Endothelial cell of umbilical vein (primary cell): ENCODE measurements around the gene ZNF362. TPM values are rescaled to one million over a fixed set of nuclear protein-coding genes. Genes with fewer than 3 reads are reported as not detected.

Source experiments
- BruUV-seq: library from RNA; stranded (reverse); fragments of 400-500 nt; replicated peaks from 2 replicates; lab custom pipeline; 2021; lab: Mats Ljungman, UMichigan
- CTCF ChIA-PET: fragments of 300-600, 350-600 bp; sonication (Branson Sonifier 250); formaldehyde crosslinking; loops from one replicate; lab custom pipeline; 2021; ENCODE audit warnings: antibody characterized with exemption, inconsistent platforms; lab: Charles Lee
- POLR2A ChIA-PET: fragments of 300-600, 350-600 bp; sonication (Branson Sonifier 250); formaldehyde crosslinking; loops from one replicate; lab custom pipeline; 2021; ENCODE audit warnings: antibody characterized with exemption, inconsistent platforms; lab: Charles Lee
- DNase-seq: peaks from one replicate; pipeline ENCODE4 v3.0.0-alpha.2; 2011; ENCODE audit warnings: low read depth, low spot score
- FAIRE-seq: peaks from 2 replicates; lab custom pipeline; 2011; peaks lifted over from hg19 to GRCh38; lab: Jason Lieb, UNC
- H2AFZ ChIP-seq: 2 replicates; pipeline ENCODE4 v1.6.0; 2012; ENCODE audit warnings: low read depth, low read length, control low read depth, inconsistent platforms
- H3K27ac ChIP-seq: 2 replicates; pipeline ENCODE4 v1.5.1; 2011; ENCODE audit warnings: low read depth, mild to moderate bottlenecking, control low read depth, low read length, moderate library complexity; ENCODE audit not compliant: insufficient read depth
- H3K27me3 ChIP-seq, 2 experiments: 2 replicates each; pipeline versions ENCODE4 v1.6.0 to v1.6.1; 2011; ENCODE audit warnings: low read length in 2 of 2, mixed read lengths in 1 of 2; ENCODE audit not compliant: control insufficient read depth in 2 of 2, insufficient read depth in 2 of 2
- H3K36me3 ChIP-seq, 2 experiments: 2 replicates in 1 of 2; 3 replicates in 1 of 2; pipeline ENCODE4 v1.5.1; 2011; ENCODE audit warnings: low read length in 2 of 2, mild to moderate bottlenecking in 1 of 2, moderate library complexity in 1 of 2; ENCODE audit not compliant: control insufficient read depth in 2 of 2, insufficient read depth in 2 of 2; ENCODE audit errors: extremely low read depth in 1 of 2
- H3K4me1 ChIP-seq: 3 replicates; pipeline ENCODE4 v1.5.1; 2011; ENCODE audit warnings: mild to moderate bottlenecking, low read length; ENCODE audit not compliant: control insufficient read depth, insufficient read depth; ENCODE audit errors: extremely low read depth
- H3K4me2 ChIP-seq: 2 replicates; pipeline ENCODE4 v1.6.1; 2011; ENCODE audit warnings: low read length, control low read depth, mixed read lengths; ENCODE audit not compliant: insufficient read depth
- H3K4me3 ChIP-seq, 3 experiments: fragments of 200-600 bp in 1 of 3; sonication (generic), shearing (Covaris generic) in 1 of 3; replicated peaks in 1 of 3; 2 replicates each; pipeline ENCODE4 v1.5.1; 2011 to 2016; ENCODE audit warnings: control low read depth in 3 of 3, low read length in 3 of 3, mild to moderate bottlenecking in 2 of 3, inconsistent platforms in 1 of 3, low read depth in 1 of 3, moderate library complexity in 1 of 3; ENCODE audit not compliant: insufficient read depth in 1 of 3
- H3K79me2 ChIP-seq: 2 replicates; pipeline ENCODE4 v1.6.0; 2012; ENCODE audit warnings: low read length, inconsistent platforms; ENCODE audit not compliant: control insufficient read depth, insufficient read depth
- H3K9ac ChIP-seq: replicated peaks from 2 replicates; pipeline ENCODE3; 2011; ENCODE audit warnings: low read length, control low read depth; ENCODE audit not compliant: insufficient read depth; ENCODE audit errors: extremely low read depth
- H3K9me1 ChIP-seq: replicated peaks from 3 replicates; pipeline ENCODE4 v1.6.0; 2011; ENCODE audit warnings: mild to moderate bottlenecking, low read length; ENCODE audit not compliant: control insufficient read depth, insufficient read depth; ENCODE audit errors: extremely low read depth
- H3K9me3 ChIP-seq: replicated peaks from 2 replicates; pipeline ENCODE4 v1.5.1; 2012; ENCODE audit warnings: low read length, inconsistent platforms; ENCODE audit not compliant: control insufficient read depth, insufficient read depth
- H4K20me1 ChIP-seq: replicated peaks from 2 replicates; pipeline ENCODE3; 2011; ENCODE audit warnings: mild to moderate bottlenecking, low read length; ENCODE audit not compliant: control insufficient read depth, insufficient read depth; ENCODE audit errors: extremely low read depth
- EZH2 ChIP-seq: IDR thresholded peaks from 2 replicates; pipeline ENCODE4 v1.6.1; 2012; ENCODE audit warnings: borderline replicate concordance, low read depth, mild to moderate bottlenecking, moderate library complexity, low read length, inconsistent platforms; ENCODE audit not compliant: severe bottlenecking
- FOS ChIP-seq: IDR thresholded peaks from 2 replicates; pipeline ENCODE4 v1.6.1; 2011; ENCODE audit warnings: mild to moderate bottlenecking, low read length, moderate library complexity, borderline replicate concordance; ENCODE audit not compliant: insufficient read depth
- GATA2 ChIP-seq: IDR thresholded peaks from 2 replicates; pipeline ENCODE4 v1.7.0; 2011; ENCODE audit warnings: low read depth, mild to moderate bottlenecking, moderate library complexity, mixed read lengths, low read length; ENCODE audit not compliant: insufficient read length, insufficient read depth
- JUN ChIP-seq: IDR thresholded peaks from 2 replicates; pipeline ENCODE4 v1.6.1; 2011; ENCODE audit warnings: borderline replicate concordance, low read depth; ENCODE audit not compliant: insufficient read length, insufficient read depth
- MYC ChIP-seq: IDR thresholded peaks from one replicate; pipeline ENCODE4 v1.6.1; 2011; ENCODE audit warnings: mild to moderate bottlenecking, low read depth, low read length
- POLR2A ChIP-seq: IDR thresholded peaks from 2 replicates; pipeline ENCODE4 v1.6.1; 2012; ENCODE audit warnings: low read depth, mild to moderate bottlenecking, control low read depth, low read length
- POLR2AphosphoS5 ChIP-seq: IDR thresholded peaks from 2 replicates; pipeline ENCODE4 v1.6.1; 2012; ENCODE audit warnings: low read depth, mild to moderate bottlenecking, control low read depth, low read length, moderate library complexity; ENCODE audit not compliant: insufficient read depth
- dilution Hi-C: fragments of 300-500 bp; cut with MboI; formaldehyde crosslinking; loops from one replicate; pipeline ENCODE4 v1.15.0; 2019; ENCODE audit warnings: low sequenced_read_pairs; ENCODE audit not compliant: extremely low pct_ligation_motif_present
- intact Hi-C: fragments of 100-400 bp; cut with micrococcal nuclease; formaldehyde crosslinking; loops from one replicate; pipeline ENCODE4 v1.10.0; 2022
- polyA plus RNA-seq, 4 experiments: library from polyadenylated mRNA; depleted of rRNA in 3 of 4; stranded (reverse) in 3 of 4; unstranded in 1 of 4; fragments of >200 nt; gene quantifications; 2 replicates each; pipeline versions ENCODE4 v1.2.1 to v1.2.3, GENCODE V29; 2011 to 2012; ENCODE audit warnings: missing spikeins in 1 of 4
- total RNA-seq: library from RNA; stranded (reverse); gene quantifications from 2 replicates; pipeline ENCODE4 v1.2.3, GENCODE V29; 2021
- TF ChIP-seq, protein P1 (sequence below), 2 donors: IDR thresholded peaks; 1 replicate in 1 of 2; 2 replicates in 1 of 2; pipeline ENCODE4 v1.5.1; 2011; ENCODE audit warnings: low read length in 2 of 2, mild to moderate bottlenecking in 2 of 2, moderate library complexity in 2 of 2, control low read depth in 1 of 2, inconsistent platforms in 1 of 2, low read depth in 1 of 2; ENCODE audit not compliant: insufficient read depth in 1 of 2; ENCODE audit errors: extremely low read depth in 1 of 2
- TF ChIP-seq, protein P2 (sequence below): IDR thresholded peaks from 2 replicates; pipeline ENCODE4 v1.6.1; 2011; ENCODE audit not compliant: insufficient read depth, insufficient read length

Gene ZNF362
- total and polyA plus RNA-seq, 2 donors (not counting 3 experiments of a cell fraction or from before 2014, with no cell fraction given): 28.4 to 35.3 TPM

DNA sequence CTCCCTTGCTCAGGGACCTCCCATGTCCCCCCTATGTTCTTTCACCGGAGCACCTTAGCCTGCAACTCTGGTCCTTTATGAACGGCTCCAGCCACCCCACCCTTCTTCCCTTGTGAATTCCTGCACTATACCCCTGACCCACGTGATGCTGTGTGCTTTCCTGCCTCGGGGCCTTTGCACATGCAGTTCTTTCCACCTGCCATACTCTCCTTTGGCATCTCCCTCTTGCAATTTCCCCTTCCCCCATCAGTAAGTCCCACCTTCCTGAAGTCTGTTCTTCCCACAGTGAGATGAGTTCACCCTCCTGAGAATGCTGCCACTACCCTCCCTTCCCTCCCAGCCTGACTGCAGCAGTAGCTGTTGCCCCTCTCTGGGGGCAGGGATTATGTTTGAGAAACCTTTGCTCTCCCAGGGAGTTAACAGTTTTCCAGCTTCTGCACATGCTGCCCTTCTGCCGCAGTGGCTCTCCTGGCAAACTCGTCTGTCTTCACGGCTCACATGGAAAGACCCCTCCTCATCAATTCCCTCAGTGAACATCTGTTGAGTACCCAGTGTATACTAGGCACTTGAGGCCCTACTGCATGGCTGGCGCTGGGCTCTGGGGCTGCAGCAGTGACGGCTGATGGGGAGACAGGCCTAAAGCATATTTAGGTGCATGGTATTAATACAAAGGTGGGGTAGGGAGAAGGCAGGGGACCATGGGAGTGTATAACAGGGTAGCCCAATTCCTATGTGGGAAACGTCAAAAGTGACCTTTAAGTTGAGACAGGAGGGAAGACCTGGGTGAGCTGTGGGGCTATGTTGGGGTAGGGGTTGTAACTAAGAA is 9.7 kb downstream of the ZNF362 start:
- Histone ChIP-seq H3K9me3 (no peaks in the 10 kb centered on the region), H3K79me2 (no peaks in the 10 kb centered on the region), H3K27me3 (no peaks in the 10 kb centered on the region), H3K9ac (no peak overlapping the region), H3K27ac (no peak overlapping the region), H3K4me3 (no peak overlapping the region), H3K36me3 (peaks cover 0 to 10% of the 10 kb centered on the region in 2 experiments), H3K4me2 (no peak overlapping the region), H3K4me1 (peaks cover 5% of the 10 kb centered on the region), H2AFZ (no peak overlapping the region), H4K20me1 (no peaks in the 10 kb centered on the region), H3K9me1 (no peaks in the 10 kb centered on the region)
- FAIRE-seq: no peak
- CTCF ChIA-PET: interaction anchor here (1.0 kb wide), 1 partner anchor 85 kb away, joined by 3 read pairs; the partner anchor contains the start of gene TRIM62
- dilution Hi-C loops (no loop called here), intact Hi-C loops (no loop called here)
- DNase-seq: no peak
- TF ChIP-seq GATA2 (no peak), POLR2A (no peak), JUN (no peak), EZH2 (no peak), MYC (no peak), POLR2AphosphoS5 (no peak), FOS (no peak)
- TF ChIP-seq, protein P1, sequence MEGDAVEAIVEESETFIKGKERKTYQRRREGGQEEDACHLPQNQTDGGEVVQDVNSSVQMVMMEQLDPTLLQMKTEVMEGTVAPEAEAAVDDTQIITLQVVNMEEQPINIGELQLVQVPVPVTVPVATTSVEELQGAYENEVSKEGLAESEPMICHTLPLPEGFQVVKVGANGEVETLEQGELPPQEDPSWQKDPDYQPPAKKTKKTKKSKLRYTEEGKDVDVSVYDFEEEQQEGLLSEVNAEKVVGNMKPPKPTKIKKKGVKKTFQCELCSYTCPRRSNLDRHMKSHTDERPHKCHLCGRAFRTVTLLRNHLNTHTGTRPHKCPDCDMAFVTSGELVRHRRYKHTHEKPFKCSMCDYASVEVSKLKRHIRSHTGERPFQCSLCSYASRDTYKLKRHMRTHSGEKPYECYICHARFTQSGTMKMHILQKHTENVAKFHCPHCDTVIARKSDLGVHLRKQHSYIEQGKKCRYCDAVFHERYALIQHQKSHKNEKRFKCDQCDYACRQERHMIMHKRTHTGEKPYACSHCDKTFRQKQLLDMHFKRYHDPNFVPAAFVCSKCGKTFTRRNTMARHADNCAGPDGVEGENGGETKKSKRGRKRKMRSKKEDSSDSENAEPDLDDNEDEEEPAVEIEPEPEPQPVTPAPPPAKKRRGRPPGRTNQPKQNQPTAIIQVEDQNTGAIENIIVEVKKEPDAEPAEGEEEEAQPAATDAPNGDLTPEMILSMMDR (IDR thresholded peaks at IDR 0.05; ENCODE audit: extremely low read depth in 1 of 2, insufficient read depth in 1 of 2, low read depth in 1 of 2, low read length in 2 of 2): no peak
- TF ChIP-seq, protein P2, sequence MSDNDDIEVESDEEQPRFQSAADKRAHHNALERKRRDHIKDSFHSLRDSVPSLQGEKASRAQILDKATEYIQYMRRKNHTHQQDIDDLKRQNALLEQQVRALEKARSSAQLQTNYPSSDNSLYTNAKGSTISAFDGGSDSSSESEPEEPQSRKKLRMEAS: no peak
- BruUV-seq: no TSS peak
- POLR2A ChIA-PET: no interaction called here
